Fibroblast of pulmonary artery (primary cell): ENCODE data around the gene NRBP1.

Source experiments
- DNase-seq: peaks from one replicate; pipeline ENCODE4 v3.0.0-alpha.2; 2010; ENCODE audit warnings: low read depth
- H3K4me3 ChIP-seq: replicated peaks from 2 replicates; pipeline ENCODE4 v1.5.1; 2011; ENCODE audit warnings: low read depth, mild to moderate bottlenecking, control low read depth, low read length, moderate library complexity
- CTCF ChIP-seq: IDR thresholded peaks from 2 replicates; pipeline ENCODE4 v1.5.1; 2011; ENCODE audit warnings: mild to moderate bottlenecking, control low read depth, low read length, inconsistent platforms; ENCODE audit errors: missing control alignments

Gene NRBP1

GRCh38 chr2:27390822-27391679, 37.4 kb upstream of the NRBP1 start:
- no peak overlapping the region for H3K4me3 ChIP-seq
- TF ChIP-seq CTCF, result no peak
- no peak for DNase-seq

- no peak for TF ChIP-seq CTCF
- no peak overlapping the region for H3K4me3 ChIP-seq
- DNase-seq, result no peak
Measured at GRCh38 chr2:27393225-27393624, 35.2 kb upstream of the NRBP1 start.

GRCh38 chr2:27398962-27399361, 29.5 kb upstream of the NRBP1 start:
- H3K4me3 ChIP-seq, result no peak overlapping the region
- no peak for TF ChIP-seq CTCF
- DNase-seq, result no peak

GRCh38 chr2:27400348-27401135, 27.9 kb upstream of the NRBP1 start:
- DNase-seq, result no peak
- TF ChIP-seq CTCF, result no peak

GRCh38 chr2:27407798-27408491, 20.5 kb upstream of the NRBP1 start:
- DNase-seq, result peak; percentile 74
- TF ChIP-seq CTCF, result peak; percentile 68
- peak overlapping the region; percentile 92 for H3K4me3 ChIP-seq

More at GRCh38 chr2:27400348-27401135, 27.9 kb upstream of the NRBP1 start:
- H3K4me3 ChIP-seq, result no peak overlapping the region

- TF ChIP-seq CTCF, result no peak
Measured at GRCh38 chr2:27408601-27409320, 19.7 kb upstream of the NRBP1 start.

More at GRCh38 chr2:27408601-27409320, 19.7 kb upstream of the NRBP1 start:
- H3K4me3 ChIP-seq, result peak overlapping the region; percentile 92
- DNase-seq, result no peak
